HepG2 (cell line): Measurements from ENCODE around the gene SCP2. TPM values are rescaled to one million over a fixed set of nuclear protein-coding genes. Genes with fewer than 3 reads are reported as not detected.

Experiments used
- ATAC-seq: fragments of 200-7000 bp; cut with Tn5 transposase; 3 replicates; pipeline ENCODE4 v1.9.1; 2020; ENCODE audit warnings: mild to moderate bottlenecking, moderate library complexity
- BruUV-seq: library from RNA; stranded (reverse); fragments of 400-500 nt; replicated peaks from 2 replicates; lab custom pipeline; 2021; lab: Mats Ljungman, UMichigan
- CTCF ChIA-PET: fragments of 300-600 bp; formaldehyde crosslinking; extraction: SDS; loops from one replicate; lab custom pipeline; 2021; ENCODE audit warnings: low total read pairs, inconsistent platforms, low intra/inter-chr PET ratio; lab: Yijun Ruan, JAX
- POLR2A ChIA-PET: fragments of 350-600 bp; sonication (Branson Sonifier 250); formaldehyde crosslinking; loops from one replicate; lab custom pipeline; 2020; ENCODE audit warnings: antibody characterized with exemption, inconsistent platforms; lab: Yijun Ruan, JAX
- DNase-seq: peaks from one replicate; pipeline ENCODE4 v3.0.0-alpha.2; 2015; ENCODE audit warnings: low spot score
- FAIRE-seq: peaks from 3 replicates; lab custom pipeline; 2011; peaks lifted over from hg19 to GRCh38; lab: Jason Lieb, UNC
- H2AFZ ChIP-seq: one replicate; pipeline ENCODE4 v1.6.1; 2011; ENCODE audit warnings: low read length, inconsistent platforms
- H3K27ac ChIP-seq: fragments of 300-600 bp; 3 replicates; pipeline ENCODE4 v1.8.0; 2011; ENCODE audit warnings: mixed run types, mild to moderate bottlenecking, mixed read lengths, low read length, inconsistent platforms; ENCODE audit not compliant: insufficient read depth; ENCODE audit errors: extremely low read length
- H3K27me3 ChIP-seq, 2 experiments: fragments of 200-600 bp in 1 of 2; 2 replicates in 1 of 2; 3 replicates in 1 of 2; pipeline versions ENCODE4 v1.6.0 to v1.8.0; 2011; ENCODE audit warnings: low read length in 2 of 2, mild to moderate bottlenecking in 2 of 2, moderate library complexity in 2 of 2, inconsistent platforms in 1 of 2; ENCODE audit not compliant: insufficient read depth in 2 of 2, control insufficient read depth in 1 of 2
- H3K36me3 ChIP-seq, 2 experiments: fragments of 200-600 bp in 1 of 2; replicated peaks in 1 of 2; 2 replicates in 1 of 2; 3 replicates in 1 of 2; pipeline versions ENCODE4 v1.5.1 to v1.8.0; 2011; ENCODE audit warnings: low read length in 2 of 2, inconsistent platforms in 1 of 2; ENCODE audit not compliant: insufficient read depth in 2 of 2, control insufficient read depth in 1 of 2
- H3K4me1 ChIP-seq: 2 replicates; pipeline ENCODE4 v1.5.1; 2012; ENCODE audit warnings: low read length, inconsistent platforms; ENCODE audit not compliant: insufficient read depth
- H3K4me2 ChIP-seq: 2 replicates; pipeline ENCODE4 v1.6.0; 2011; ENCODE audit warnings: low read depth, low read length, inconsistent platforms
- H3K4me3 ChIP-seq, 3 experiments: fragments of 200-600 bp in 1 of 3; sonication (generic), shearing (Covaris generic) in 1 of 3; replicated peaks in 1 of 3; 2 replicates each; pipeline ENCODE4 v1.5.1; 2011 to 2016; ENCODE audit warnings: low read length in 3 of 3, inconsistent platforms in 2 of 3, low read depth in 2 of 3, mild to moderate bottlenecking in 2 of 3, control low read depth in 1 of 3, mixed read lengths in 1 of 3; ENCODE audit not compliant: insufficient read depth in 1 of 3
- H3K79me2 ChIP-seq: one replicate; pipeline ENCODE4 v1.6.1; 2011; ENCODE audit warnings: low read length, inconsistent platforms; ENCODE audit not compliant: insufficient read depth
- H3K9ac ChIP-seq: 2 replicates; pipeline ENCODE4 v1.6.0; 2011; ENCODE audit warnings: mild to moderate bottlenecking, low read depth, low read length, inconsistent platforms; ENCODE audit not compliant: insufficient read depth
- H3K9me3 ChIP-seq: 2 replicates; pipeline ENCODE4 v1.5.1; 2012; ENCODE audit warnings: mild to moderate bottlenecking, low read length
- H4K20me1 ChIP-seq: 2 replicates; pipeline ENCODE4 v1.6.0; 2011; ENCODE audit warnings: inconsistent platforms, mild to moderate bottlenecking, low read length, moderate library complexity; ENCODE audit not compliant: insufficient read depth
- ATF7-NPFF ChIP-seq: sonication (generic); formaldehyde crosslinking; IDR thresholded peaks from 2 replicates; pipeline ENCODE4 v1.8.1; 2023; ENCODE audit warnings: mild to moderate bottlenecking, low read depth, missing genetic modification reagents, moderate library complexity
- ATM ChIP-seq: fragments of 450-650 bp; IDR thresholded peaks from 2 replicates; pipeline ENCODE4 v1.7.1; 2017; ENCODE audit warnings: mild to moderate bottlenecking, borderline replicate concordance
- CREBL2 ChIP-seq: sonication (generic); formaldehyde crosslinking; IDR thresholded peaks from 2 replicates; pipeline ENCODE4 v1.8.1; 2023; ENCODE audit warnings: missing genetic modification reagents, mild to moderate bottlenecking, borderline replicate concordance
- EP300 ChIP-seq, 3 experiments: sonication (generic) in 1 of 3; formaldehyde crosslinking in 1 of 3; IDR thresholded peaks; 2 replicates each; pipeline versions ENCODE4 v1.5.1 to v1.6.1; 2011 to 2020; ENCODE audit warnings: low read depth in 2 of 3, low read length in 2 of 3, borderline replicate concordance in 1 of 3, improper control_type of control experiment in 1 of 3, mild to moderate bottlenecking in 1 of 3, missing genetic modification reagents in 1 of 3, moderate library complexity in 1 of 3
- ETV6 ChIP-seq: sonication (generic); formaldehyde crosslinking; conservative IDR thresholded peaks from 2 replicates; pipeline ENCODE4 v1.4.0; 2020; ENCODE audit warnings: missing genetic modification reagents
- MXI1 ChIP-seq: IDR thresholded peaks from 3 replicates; pipeline ENCODE4 v1.6.1; 2012; ENCODE audit warnings: low read depth, low read length, inconsistent platforms, borderline replicate concordance
- NFKB2 ChIP-seq: sonication (generic); formaldehyde crosslinking; IDR thresholded peaks from 2 replicates; pipeline ENCODE4 v1.4.0; 2020; ENCODE audit warnings: missing genetic modification reagents, borderline replicate concordance
- PHF21A ChIP-seq: sonication (generic); formaldehyde crosslinking; IDR thresholded peaks from 2 replicates; pipeline ENCODE4 v1.5.0; 2020; ENCODE audit warnings: mild to moderate bottlenecking, missing genetic modification reagents
- SETDB1 ChIP-seq: sonication (generic); formaldehyde crosslinking; IDR thresholded peaks from 2 replicates; pipeline ENCODE4 v1.5.1; 2020; ENCODE audit warnings: missing genetic modification reagents, mild to moderate bottlenecking, borderline replicate concordance
- THAP8 ChIP-seq: sonication (generic); formaldehyde crosslinking; IDR thresholded peaks from 2 replicates; pipeline ENCODE4 v1.5.1; 2020; ENCODE audit warnings: missing genetic modification reagents, mild to moderate bottlenecking, borderline replicate concordance
- ZBTB8A ChIP-seq: sonication (generic); formaldehyde crosslinking; IDR thresholded peaks from 2 replicates; pipeline ENCODE4 v1.4.0; 2020; ENCODE audit warnings: mild to moderate bottlenecking, low read depth, missing genetic modification reagents, borderline replicate concordance
- ZHX2 ChIP-seq, 2 experiments: sonication (generic) in 1 of 2; formaldehyde crosslinking in 1 of 2; IDR thresholded peaks; 2 replicates each; pipeline versions ENCODE4 v1.6.1 to v1.9.0; 2014 to 2022; ENCODE audit warnings: antibody characterized with exemption in 1 of 2, borderline replicate concordance in 1 of 2, inconsistent platforms in 1 of 2, low read depth in 1 of 2, missing genetic modification reagents in 1 of 2
- ZNF30 ChIP-seq: sonication (generic); formaldehyde crosslinking; IDR thresholded peaks from 2 replicates; pipeline ENCODE4 v1.5.0; 2020; ENCODE audit warnings: mild to moderate bottlenecking, missing genetic modification reagents
- ZNF530 ChIP-seq: sonication (generic); formaldehyde crosslinking; IDR thresholded peaks from 2 replicates; pipeline ENCODE4 v1.5.0; 2020; ENCODE audit warnings: low read depth, mild to moderate bottlenecking, missing genetic modification reagents
- ZNF557 ChIP-seq: sonication (generic); formaldehyde crosslinking; IDR thresholded peaks from 2 replicates; pipeline ENCODE4 v1.4.0; 2020; ENCODE audit warnings: missing genetic modification reagents
- WGBS: methylation state at CpG from one replicate; pipeline ENCODE4 v1.1.6; 2017; ENCODE audit warnings: low lambda C conversion rate; 5-methylcytosine and 5-hydroxymethylcytosine counted together
- in situ Hi-C: cut with HindIII; loops from 2 replicates; pipeline ENCODE4 v1.10.0; 2017; ENCODE audit warnings: low pct_unique_long_range_greater_than_20kb; ENCODE audit not compliant: extremely low pct_ligation_motif_present
- intact Hi-C: fragments of 100-400 bp; cut with micrococcal nuclease; formaldehyde crosslinking; loops from one replicate; pipeline ENCODE4 v1.10.0; 2022; ENCODE audit not compliant: unreplicated experiment
- polyA plus RNA-seq, 8 experiments: library from polyadenylated mRNA; depleted of rRNA in 3 of 8; stranded (reverse) in 7 of 8; unstranded in 1 of 8; fragments of >200 nt; fragmentation: Illumina TruSeq in 4 of 8; extraction: Trizol in 4 of 8; gene quantifications; 2 replicates each; pipeline versions ENCODE4 v1.2.1 to v1.2.3, GENCODE V29; 2011 to 2016; ENCODE audit warnings: low read depth in 4 of 8, missing spikeins in 1 of 8, mixed read lengths in 1 of 8; ENCODE audit not compliant: insufficient read depth in 1 of 8
- total RNA-seq, 5 experiments: library from RNA; depleted of rRNA; stranded (reverse); fragments of >200 nt; fragmentation: Illumina TruSeq; extraction: Trizol; gene quantifications; 2 replicates each; pipeline ENCODE4 v1.2.3, GENCODE V29; 2016; ENCODE audit warnings: low read depth in 1 of 5

The SCP2 gene
- total and polyA plus RNA-seq, 2 of the 13 experiments (the other 11 are each of a cell fraction or from before 2014, with no cell fraction given): 59.0 to 133 TPM

- TF ChIP-seq ZNF557 (CRISPR knock-in tag) (no peak), ATF7-NPFF (CRISPR knock-in tag) (no peak), ETV6 (no peak), NFKB2 (no peak), ZHX2 (IDR thresholded peaks at IDR 0.05; ENCODE audit: low read depth) (no peak), ZHX2 (CRISPR knock-in tag; IDR thresholded peaks at IDR 0.05; ENCODE audit: borderline replicate concordance) (no peak), CREBL2 (no peak), ZBTB8A (CRISPR knock-in tag) (no peak)
These were observed 15.5 kb upstream of the SCP2 start (continued) for GRCh38 chr1:52911541-52911940.

- H3K27ac ChIP-seq: no peak overlapping the region
- CTCF ChIA-PET: no interaction called here
- ATAC-seq (no peak; the same call in 2 of the 3 replicates), DNase-seq (no peak), FAIRE-seq (no peak)
- in situ Hi-C loops (no loop called here), intact Hi-C loops (no loop called here)
- TSS peak; percentile 24 for BruUV-seq
- H3K4me2 ChIP-seq: no peak overlapping the region
- H3K27me3 ChIP-seq: no peaks in the 10 kb centered on the region
- no peak overlapping the region for H2AFZ ChIP-seq
- H3K4me1 ChIP-seq: peaks cover 47% of the 10 kb centered on the region
- no peak overlapping the region for H3K9ac ChIP-seq
- no peak overlapping the region for H3K4me3 ChIP-seq
- peaks cover 4% of the 10 kb centered on the region for H3K79me2 ChIP-seq
- POLR2A ChIA-PET: no interaction called here
- no peaks in the 10 kb centered on the region for H3K9me3 ChIP-seq
- WGBS: 81% methylated on average over 3 of the region's 3 CpGs
- H3K36me3 ChIP-seq: peaks cover 0 to 7% of the 10 kb centered on the region in 2 experiments; a peak in 1 of 5 replicates
- H4K20me1 ChIP-seq: no peaks in the 10 kb centered on the region
- TF ChIP-seq THAP8 (no peak), SETDB1 (no peak), ATM (no peak), MXI1 (no peak), ZNF30 (no peak), ZNF530 (CRISPR knock-in tag) (no peak), EP300 (IDR thresholded peaks at IDR 0.05; ENCODE audit: low read depth in 2 of 2, low read length in 2 of 2) (no peak), EP300 (CRISPR knock-in tag; IDR thresholded peaks at IDR 0.05; ENCODE audit: borderline replicate concordance) (no peak), PHF21A (no peak)
These were observed 14.1 kb upstream of the SCP2 start for GRCh38 chr1:52913014-52913413.
